H1 (cell line): ENCODE data around the gene SGK1. TPM values are rescaled to one million over a fixed set of nuclear protein-coding genes. Genes with fewer than 3 reads are reported as not detected.

Source experiments
- CTCF ChIA-PET: fragments of 300-600 bp; sonication (Branson Sonifier 250); formaldehyde crosslinking; loops from one replicate; lab custom pipeline; 2021; ENCODE audit not compliant: partially characterized antibody; lab: Charles Lee
- POLR2A ChIA-PET: fragments of 300-600 bp; sonication (Branson Sonifier 250); formaldehyde crosslinking; loops from one replicate; lab custom pipeline; 2021; ENCODE audit warnings: inconsistent platforms; ENCODE audit not compliant: partially characterized antibody; lab: Charles Lee
- DNase-seq, 2 experiments: peaks; one replicate each; pipeline versions ENCODE4 v3.0.0 to v3.0.0-alpha.2; 2010 to 2022; ENCODE audit warnings: low spot score in 2 of 2, low read depth in 1 of 2, mixed read lengths in 1 of 2
- FAIRE-seq: peaks from 2 replicates; lab custom pipeline; 2011; peaks lifted over from hg19 to GRCh38; lab: Jason Lieb, UNC
- H2AFZ ChIP-seq: 2 replicates; pipeline ENCODE4 v1.8.1; 2012; ENCODE audit warnings: low read length, inconsistent platforms
- H2AK5ac ChIP-seq: 2 replicates; pipeline ENCODE4 v1.6.1; 2013; ENCODE audit warnings: low read depth, low read length
- H2BK120ac ChIP-seq: replicated peaks from 2 replicates; pipeline ENCODE3; 2013; ENCODE audit warnings: low read depth, low read length, inconsistent platforms
- H2BK12ac ChIP-seq: 2 replicates; pipeline ENCODE4 v1.6.1; 2013; ENCODE audit warnings: low read depth, low read length
- H2BK15ac ChIP-seq: 2 replicates; pipeline ENCODE4 v1.6.1; 2013; ENCODE audit warnings: low read length
- H2BK20ac ChIP-seq: 2 replicates; pipeline ENCODE4 v1.6.1; 2013; ENCODE audit warnings: low read length
- H2BK5ac ChIP-seq: 2 replicates; pipeline ENCODE4 v1.6.1; 2013; ENCODE audit warnings: low read depth, low read length
- H3K14ac ChIP-seq: 2 replicates; pipeline ENCODE4 v1.6.1; 2013; ENCODE audit warnings: inconsistent platforms; ENCODE audit not compliant: insufficient read length
- H3K18ac ChIP-seq: 2 replicates; pipeline ENCODE4 v1.6.1; 2013; ENCODE audit warnings: low read length; ENCODE audit errors: extremely low read depth
- H3K23ac ChIP-seq: 2 replicates; pipeline ENCODE4 v1.6.1; 2013; ENCODE audit warnings: inconsistent platforms; ENCODE audit not compliant: insufficient read length
- H3K23me2 ChIP-seq: 2 replicates; pipeline ENCODE4 v1.6.1; 2013; ENCODE audit warnings: low read depth, low read length
- H3K27ac ChIP-seq: 2 replicates; pipeline ENCODE4 v1.6.1; 2011; ENCODE audit warnings: low read depth, low read length, inconsistent platforms
- H3K27me3 ChIP-seq, 4 experiments: replicated peaks in 1 of 4; 1 replicate in 1 of 4; 2 replicates in 3 of 4; pipeline versions ENCODE4 v1.6.1 to v1.8.1; 2011 to 2013; ENCODE audit warnings: low read length in 3 of 4, mild to moderate bottlenecking in 3 of 4, inconsistent platforms in 2 of 4, mixed read lengths in 2 of 4, moderate library complexity in 1 of 4; ENCODE audit not compliant: control insufficient read depth in 3 of 4, insufficient read depth in 3 of 4; ENCODE audit errors: extremely low read depth in 1 of 4
- H3K36me3 ChIP-seq, 4 experiments: 2 replicates each; pipeline versions ENCODE4 v1.6.1 to v1.8.1; 2011 to 2013; ENCODE audit warnings: mild to moderate bottlenecking in 4 of 4, low read length in 3 of 4, moderate library complexity in 2 of 4, control low read depth in 1 of 4, inconsistent platforms in 1 of 4; ENCODE audit not compliant: insufficient read depth in 4 of 4, control insufficient read depth in 2 of 4
- H3K4ac ChIP-seq: replicated peaks from 2 replicates; pipeline ENCODE3; 2013; ENCODE audit warnings: low read length, low read depth, mixed read lengths, inconsistent platforms; ENCODE audit not compliant: insufficient read length
- H3K4me1 ChIP-seq, 4 experiments: replicated peaks in 1 of 4; 1 replicate in 1 of 4; 2 replicates in 3 of 4; pipeline versions ENCODE4 v1.6.1 to v1.8.1; 2011 to 2013; ENCODE audit warnings: low read length in 3 of 4, inconsistent platforms in 2 of 4, mixed read lengths in 1 of 4; ENCODE audit not compliant: insufficient read depth in 4 of 4, control insufficient read depth in 3 of 4
- H3K4me2 ChIP-seq, 2 experiments: 2 replicates each; pipeline versions ENCODE4 v1.6.1 to v1.8.1; 2011 to 2013; ENCODE audit warnings: low read depth in 2 of 2, low read length in 2 of 2, control low read depth in 1 of 2, inconsistent platforms in 1 of 2, mild to moderate bottlenecking in 1 of 2; ENCODE audit not compliant: insufficient read depth in 1 of 2
- H3K4me3 ChIP-seq, 4 experiments: fragments of 200-600, 300-600 bp in 1 of 4; sonication (generic), shearing (Covaris generic), sonication (Bioruptor Twin) in 1 of 4; 2 replicates each; pipeline versions ENCODE4 v1.5.1 to v1.8.1; 2011 to 2016; ENCODE audit warnings: low read length in 4 of 4, low read depth in 3 of 4, control low read depth in 2 of 4, inconsistent platforms in 2 of 4, mild to moderate bottlenecking in 2 of 4, mixed read lengths in 1 of 4, moderate library complexity in 1 of 4; ENCODE audit not compliant: insufficient read depth in 2 of 4; ENCODE audit errors: extremely low read depth in 1 of 4
- H3K56ac ChIP-seq: replicated peaks from 2 replicates; pipeline ENCODE3; 2013; ENCODE audit warnings: low read depth, mild to moderate bottlenecking, mixed read lengths, low read length, inconsistent platforms; ENCODE audit not compliant: insufficient read length
- H3K79me1 ChIP-seq: 2 replicates; pipeline ENCODE4 v1.6.1; 2013; ENCODE audit warnings: low read depth, low read length, control low read depth
- H3K79me2 ChIP-seq, 2 experiments: 2 replicates each; pipeline versions ENCODE4 v1.6.1 to v1.8.1; 2012 to 2013; ENCODE audit warnings: low read length in 2 of 2, mild to moderate bottlenecking in 2 of 2, inconsistent platforms in 1 of 2; ENCODE audit not compliant: insufficient read depth in 2 of 2, control insufficient read depth in 1 of 2
- H3K9ac ChIP-seq, 4 experiments: replicated peaks in 1 of 4; 1 replicate in 1 of 4; 2 replicates in 3 of 4; pipeline versions ENCODE4 v1.6.1 to v1.8.1; 2011 to 2013; ENCODE audit warnings: low read depth in 3 of 4, low read length in 3 of 4, control low read depth in 2 of 4, mild to moderate bottlenecking in 2 of 4, moderate library complexity in 2 of 4, inconsistent platforms in 1 of 4; ENCODE audit errors: extremely low read depth in 1 of 4
- H3K9me3 ChIP-seq, 2 experiments: 2 replicates each; pipeline versions ENCODE4 v1.6.1 to v1.8.1; 2012 to 2013; ENCODE audit warnings: mild to moderate bottlenecking in 2 of 2, moderate library complexity in 2 of 2, control low read depth in 1 of 2, inconsistent platforms in 1 of 2, low read depth in 1 of 2, low read length in 1 of 2, mixed read lengths in 1 of 2; ENCODE audit not compliant: insufficient read depth in 2 of 2
- H4K20me1 ChIP-seq, 2 experiments: replicated peaks in 1 of 2; 2 replicates each; pipeline versions ENCODE3 to v1.8.1; 2011 to 2013; ENCODE audit warnings: inconsistent platforms in 2 of 2, low read length in 2 of 2, mild to moderate bottlenecking in 1 of 2; ENCODE audit not compliant: insufficient read depth in 2 of 2, control insufficient read depth in 1 of 2
- H4K5ac ChIP-seq: 2 replicates; pipeline ENCODE4 v1.6.1; 2013; ENCODE audit warnings: low read length, low read depth, mixed read lengths, inconsistent platforms; ENCODE audit not compliant: insufficient read length
- H4K8ac ChIP-seq: 2 replicates; pipeline ENCODE4 v1.8.0; 2013; ENCODE audit warnings: mild to moderate bottlenecking, moderate library complexity, low read length, inconsistent platforms; ENCODE audit not compliant: insufficient read depth; ENCODE audit errors: extremely low read depth
- H4K91ac ChIP-seq: replicated peaks from 2 replicates; pipeline ENCODE3; 2013; ENCODE audit warnings: low read length, mixed read lengths, inconsistent platforms; ENCODE audit not compliant: insufficient read length
- BRCA1 ChIP-seq: IDR thresholded peaks from 2 replicates; pipeline ENCODE4 v1.6.1; 2012; ENCODE audit warnings: low read depth, low read length, improper control_type of control experiment
- CTCF ChIP-seq, 3 experiments: IDR thresholded peaks; 1 replicate in 2 of 3; 2 replicates in 1 of 3; pipeline versions ENCODE4 v1.5.1 to v1.6.1; 2011; ENCODE audit warnings: low read length in 3 of 3, mild to moderate bottlenecking in 3 of 3, inconsistent platforms in 2 of 3, low read depth in 1 of 3, moderate library complexity in 1 of 3; ENCODE audit not compliant: insufficient read depth in 1 of 3; ENCODE audit errors: control extremely low read depth in 1 of 3
- JUN ChIP-seq: IDR thresholded peaks from 2 replicates; pipeline ENCODE4 v1.6.1; 2011; ENCODE audit warnings: low read depth, mild to moderate bottlenecking, improper control_type of control experiment, low read length
- MAFK ChIP-seq: IDR thresholded peaks from 2 replicates; pipeline ENCODE4 v1.6.1; 2012; ENCODE audit warnings: low read depth, mild to moderate bottlenecking, improper control_type of control experiment, low read length
- MAX ChIP-seq: IDR thresholded peaks from 2 replicates; pipeline ENCODE4 v1.6.1; 2012; ENCODE audit warnings: inconsistent platforms
- PHF8 ChIP-seq: fragments of 200-600 bp; sonication (generic); conservative IDR thresholded peaks from 2 replicates; pipeline ENCODE4 v1.7.1; 2012; ENCODE audit warnings: low read depth, mild to moderate bottlenecking, inconsistent platforms, low read length, moderate library complexity
- SIX5 ChIP-seq: IDR thresholded peaks from 2 replicates; pipeline ENCODE4 v1.6.1; 2011; ENCODE audit warnings: mild to moderate bottlenecking, low read depth, low read length
- SP1 ChIP-seq: IDR thresholded peaks from 2 replicates; pipeline ENCODE4 v1.6.1; 2011; ENCODE audit warnings: low read depth, low read length
- SP2 ChIP-seq: IDR thresholded peaks from 2 replicates; pipeline ENCODE4 v1.6.1; 2012; ENCODE audit warnings: mild to moderate bottlenecking, low read length, inconsistent platforms
- TAF1 ChIP-seq: IDR thresholded peaks from 2 replicates; pipeline ENCODE4 v1.6.1; 2011; ENCODE audit warnings: mild to moderate bottlenecking, low read depth, low read length
- TBP ChIP-seq: IDR thresholded peaks from 2 replicates; pipeline ENCODE4 v1.6.1; 2011; ENCODE audit warnings: low read depth, low read length, improper control_type of control experiment
- ZNF274 ChIP-seq: IDR thresholded peaks from 2 replicates; pipeline ENCODE4 v1.7.0; 2012; ENCODE audit warnings: low read length, borderline replicate concordance; ENCODE audit errors: extremely low read depth
- WGBS, 2 experiments: shearing (Covaris generic) in 1 of 2; methylation state at CpG; one replicate each; pipeline versions ENCODE4 v1.1.6 to v1.1.7; 2013 to 2015; ENCODE audit warnings: low lambda C conversion rate in 2 of 2, mixed read lengths in 2 of 2, inconsistent platforms in 1 of 2, low coverage in 1 of 2, missing lambda C conversion rate in 1 of 2; ENCODE audit not compliant: insufficient replicate concordance in 2 of 2, insufficient coverage in 1 of 2, insufficient read length in 1 of 2; ENCODE audit errors: extremely low coverage in 1 of 2, missing lambda C conversion rate in 1 of 2; 5-methylcytosine and 5-hydroxymethylcytosine counted together
- polyA plus RNA-seq, 7 experiments: library from polyadenylated mRNA; depleted of rRNA in 3 of 7; stranded (reverse) in 5 of 7; unstranded in 2 of 7; fragments of >200 nt in 5 of 7; fragments of 200-250 nt in 2 of 7; gene quantifications; 1 replicate in 5 of 7; 2 replicates in 1 of 7; 4 replicates in 1 of 7; pipeline versions ENCODE4 v1.2.1 to v1.2.3, GENCODE V29; 2011 to 2013; ENCODE audit warnings: missing spikeins in 2 of 7, mixed read lengths in 2 of 7
- total RNA-seq: library from RNA; stranded (reverse); fragmentation: NEBNext Ultra II Directional; extraction: Animal tissue kit (Norgen Biotek cat#: 25700); gene quantifications from 2 replicates; pipeline ENCODE4 v1.2.1, GENCODE V29; 2021

The SGK1 gene
- total and polyA plus RNA-seq, 2 of the 8 experiments (the other 6 are each of a cell fraction or from before 2014, with no cell fraction given) = 14.5 to 18.4 TPM

GRCh38 chr6:134187154-134187553, 130.8 kb downstream of the SGK1 start:
- no peak overlapping the region for H3K18ac ChIP-seq
- H3K23ac ChIP-seq = no peak overlapping the region
- no peaks in the 10 kb centered on the region for H3K27me3 ChIP-seq
- H3K56ac ChIP-seq = no peak overlapping the region
- H3K36me3 ChIP-seq = no peaks in the 10 kb centered on the region
- no peak overlapping the region for H4K5ac ChIP-seq
- H4K91ac ChIP-seq = no peak overlapping the region
- no peak overlapping the region for H3K14ac ChIP-seq
- no peaks in the 10 kb centered on the region for H4K20me1 ChIP-seq
- no peaks in the 10 kb centered on the region for H3K23me2 ChIP-seq
- H2BK15ac ChIP-seq = no peak overlapping the region
- ChIA-PET CTCF (interaction anchor here (0.6 to 1.2 kb wide), 4 partner anchors 9 to 491 kb away, joined by 3 to 4 read pairs (median 3); no protein-coding TSS in a partner anchor), POLR2A (no interaction called here)
- no peak overlapping the region for H2BK5ac ChIP-seq
- no peak overlapping the region for H4K8ac ChIP-seq
- H3K4me3 ChIP-seq = no peak overlapping the region
- no peak overlapping the region for H2AFZ ChIP-seq
- H3K79me2 ChIP-seq = no peaks in the 10 kb centered on the region
- 83% methylated on average over 1 of the region's 2 CpGs; no CpG with 5 or more reads in 1 of the 2 experiments for WGBS, 2 experiments
- no peak for DNase-seq
- no peak overlapping the region for H3K9ac ChIP-seq
- no peak overlapping the region for H3K4me2 ChIP-seq
- no peak overlapping the region for H2BK12ac ChIP-seq
- no peak for FAIRE-seq
- H2BK120ac ChIP-seq = no peak overlapping the region
- no peak overlapping the region for H3K4ac ChIP-seq
- H3K9me3 ChIP-seq = no peaks in the 10 kb centered on the region
- H2BK20ac ChIP-seq = no peak overlapping the region
- H3K4me1 ChIP-seq = peaks cover 2 to 11% (median 6%) of the 10 kb centered on the region in 4 experiments; a peak in 4 of 7 replicates
- H3K27ac ChIP-seq = no peak overlapping the region
- H3K79me1 ChIP-seq = no peaks in the 10 kb centered on the region
- no peak overlapping the region for H2AK5ac ChIP-seq
- TF ChIP-seq PHF8 (no peak), MAFK (no peak), TAF1 (no peak), ZNF274 (no peak), SP1 (no peak), TBP (no peak), JUN (no peak), MAX (no peak), SIX5 (no peak), CTCF (IDR thresholded peaks at IDR 0.05; ENCODE audit: control extremely low read depth in 1 of 3, insufficient read depth in 1 of 3, low read depth in 1 of 3, low read length in 3 of 3) (no peak), SP2 (no peak), BRCA1 (no peak)
